GM19240 (cell line): ENCODE data around the gene SPINK9.
A peak's percentile ranks its signal among the peaks of the same experiment; 100 is the strongest.

Source experiments
- DNase-seq: peaks from one replicate; pipeline ENCODE4 v3.0.0; 2011; ENCODE audit warnings: low spot score; ENCODE audit not compliant: insufficient read length

SPINK9 gene

GRCh38 chr5:148364343-148364742 lies 29.0 kb downstream of the SPINK9 start:
- no peak for DNase-seq

- no peak for DNase-seq
These were observed 32.9 kb downstream of the SPINK9 start for GRCh38 chr5:148368299-148368698.

GRCh38 chr5:148372166-148372725 lies 36.9 kb downstream of the SPINK9 start:
- no peak for DNase-seq

- no peak for DNase-seq
These were observed 37.5 kb downstream of the SPINK9 start for GRCh38 chr5:148372893-148373292.

- DNase-seq, result no peak
These were observed 39.5 kb downstream of the SPINK9 start for GRCh38 chr5:148374690-148375360.

- no peak for DNase-seq
These were observed 40.8 kb downstream of the SPINK9 start for GRCh38 chr5:148376198-148376597.

GRCh38 chr5:148378670-148379069 lies 43.3 kb downstream of the SPINK9 start:
- no peak for DNase-seq

GRCh38 chr5:148379340-148379739 lies 44.0 kb downstream of the SPINK9 start:
- DNase-seq, result no peak

GRCh38 chr5:148381906-148382305 lies 46.5 kb downstream of the SPINK9 start:
- DNase-seq, result no peak

GRCh38 chr5:148382961-148383360 lies 47.6 kb downstream of the SPINK9 start:
- no peak for DNase-seq

GRCh38 chr5:148383564-148384379 lies 48.4 kb downstream of the SPINK9 start, which contains the start of gene FBXO38:
FBXO38 (plus strand) TSS chr5:148383958; CDS start chr5:148394777, 10,819 bp downstream.
- peak; percentile 76 for DNase-seq

GRCh38 chr5:148384380-148384737 lies 49.0 kb downstream of the SPINK9 start:
- no peak for DNase-seq

GRCh38 chr5:148385094-148385493 lies 49.7 kb downstream of the SPINK9 start:
- no peak for DNase-seq

- no peak for DNase-seq
These were observed 50.7 kb downstream of the SPINK9 start for GRCh38 chr5:148386041-148386440.

- DNase-seq, result no peak
These were observed 52.0 kb downstream of the SPINK9 start for GRCh38 chr5:148387325-148387724.

GRCh38 chr5:148388696-148389095 lies 53.3 kb downstream of the SPINK9 start:
- DNase-seq, result no peak
